Sciatic nerve (tissue), 2 donors: ENCODE measurements around the gene MAP3K5. TPM values are rescaled to one million over a fixed set of nuclear protein-coding genes. Genes with fewer than 3 reads are reported as not detected.

ENCODE experiments used
- ATAC-seq: fragments of 200-7000 bp; cut with Tn5 transposase; one replicate; pipeline ENCODE4 v1.9.1; 2020; ENCODE audit warnings: mild to moderate bottlenecking, moderate library complexity
- DNase-seq: peaks from one replicate; pipeline ENCODE4 v3.0.0-alpha.2; 2020; ENCODE audit warnings: low spot score
- intact Hi-C: fragments of 100-400 bp; cut with DNase I; formaldehyde crosslinking; loops from one replicate; pipeline ENCODE4 v1.14.2; 2022
- total RNA-seq: library from RNA; stranded (reverse); fragmentation: NEBNext Ultra II Directional; extraction: Animal tissue kit (Norgen Biotek cat#: 25700); gene quantifications from one replicate; pipeline ENCODE4 v1.2.1, GENCODE V29; 2021
- donor health status: DM: no; HTN: no; CAD: no.
- donor health status: DM: no; HTN: no; CAD: no.

Gene MAP3K5
- total RNA-seq, 1 donor from 2014 or later, result 18.9 TPM

- intact Hi-C loops, result loop anchor here (10.0 kb wide), 1 partner anchor 154 kb away; the partner anchor contains the start of gene MAP3K5
- DNase-seq, result no peak
- ATAC-seq, result no peak
Observed at GRCh38 chr6:136641166-136641565, 151.1 kb downstream of the MAP3K5 start.

GRCh38 chr6:136640132-136640915, 152.0 kb downstream of the MAP3K5 start:
- ATAC-seq (peak; percentile 8), DNase-seq (no peak)
- intact Hi-C loops, result loop anchor here (10.0 kb wide), 1 partner anchor 154 kb away; the partner anchor contains the start of gene MAP3K5

GRCh38 chr6:136639702-136640101, 152.6 kb downstream of the MAP3K5 start:
- intact Hi-C loops, result loop anchor here (10.0 kb wide), 1 partner anchor 155 kb away; the partner anchor contains the start of gene MAP3K5
- DNase-seq, result no peak
- ATAC-seq, result no peak

- no peak for DNase-seq
- intact Hi-C loops, result no loop called here
- no peak for ATAC-seq
Observed at GRCh38 chr6:136635615-136636014, 156.7 kb downstream of the MAP3K5 start.

GRCh38 chr6:136633355-136633754, 158.9 kb downstream of the MAP3K5 start:
- intact Hi-C loops, result no loop called here
- DNase-seq (no peak), ATAC-seq (peak; percentile 85)

GRCh38 chr6:136628996-136629395, 163.3 kb downstream of the MAP3K5 start:
- DNase-seq (no peak), ATAC-seq (no peak)
- intact Hi-C loops, result no loop called here

- intact Hi-C loops, result no loop called here
- ATAC-seq (no peak), DNase-seq (no peak)
Observed at GRCh38 chr6:136627191-136627590, 165.1 kb downstream of the MAP3K5 start.

GRCh38 chr6:136625293-136625692, 167.0 kb downstream of the MAP3K5 start:
- intact Hi-C loops, result no loop called here
- ATAC-seq (no peak), DNase-seq (no peak)

- intact Hi-C loops, result no loop called here
- no peak for DNase-seq
- no peak for ATAC-seq
Observed at GRCh38 chr6:136624347-136624746, 167.9 kb downstream of the MAP3K5 start.

GRCh38 chr6:136618086-136618485, 174.2 kb downstream of the MAP3K5 start:
- ATAC-seq, result no peak
- intact Hi-C loops, result no loop called here
- DNase-seq, result no peak

- ATAC-seq (no peak), DNase-seq (no peak)
- intact Hi-C loops, result no loop called here
Observed at GRCh38 chr6:136616527-136616926, 175.8 kb downstream of the MAP3K5 start.

- no peak for ATAC-seq
- DNase-seq, result no peak
- intact Hi-C loops, result no loop called here
Observed at GRCh38 chr6:136614994-136615393, 177.3 kb downstream of the MAP3K5 start.

GRCh38 chr6:136614350-136614749, 177.9 kb downstream of the MAP3K5 start:
- ATAC-seq (no peak), DNase-seq (no peak)
- intact Hi-C loops, result no loop called here

- intact Hi-C loops, result no loop called here
- no peak for ATAC-seq
Observed at GRCh38 chr6:136613477-136613876, 178.8 kb downstream of the MAP3K5 start.

GRCh38 chr6:136612666-136613389, 179.4 kb downstream of the MAP3K5 start:
- no peak for DNase-seq
- intact Hi-C loops, result no loop called here
- no peak for ATAC-seq

More at GRCh38 chr6:136613477-136613876, 178.8 kb downstream of the MAP3K5 start:
- no peak for DNase-seq

- ATAC-seq (no peak), DNase-seq (no peak)
- intact Hi-C loops, result no loop called here
Observed at GRCh38 chr6:136611746-136612145, 180.5 kb downstream of the MAP3K5 start.

GRCh38 chr6:136611133-136611532, 181.1 kb downstream of the MAP3K5 start:
- intact Hi-C loops, result no loop called here
- ATAC-seq (no peak), DNase-seq (no peak)

- intact Hi-C loops, result no loop called here
- ATAC-seq (peak; percentile 89), DNase-seq (no peak)
Observed at GRCh38 chr6:136609873-136610706, 182.2 kb downstream of the MAP3K5 start.

GRCh38 chr6:136608991-136609390, 183.3 kb downstream of the MAP3K5 start:
- ATAC-seq (no peak), DNase-seq (no peak)
- intact Hi-C loops, result no loop called here
